Mucosa of gallbladder (tissue), 1 donor: ENCODE measurements around the gene E2F3. TPM values are rescaled to one million over a fixed set of nuclear protein-coding genes. Genes with fewer than 3 reads are reported as not detected.
"Not testable (repeated sequence)": the region's sequence is repeated elsewhere in the genome, so short reads cannot be mapped to it uniquely, and the experiment has no call there.

Source experiments
- DNase-seq: peaks from one replicate; pipeline ENCODE4 v3.0.0-alpha.2; 2020; ENCODE audit warnings: low spot score
- total RNA-seq: library from RNA; stranded (reverse); gene quantifications from one replicate; pipeline ENCODE4 v1.2.1, GENCODE V29; 2021
- donor health status: DM: no; HTN: no; CAD: no.

The E2F3 gene
- total RNA-seq, 1 donor from 2014 or later, result 7.7 TPM

GRCh38 chr6:20433929-20434328, 32.2 kb downstream of the E2F3 start:
- DNase-seq, result no peak

GRCh38 chr6:20434766-20435165, 33.1 kb downstream of the E2F3 start:
- no peak for DNase-seq

- no peak for DNase-seq
These were observed 35.0 kb downstream of the E2F3 start for GRCh38 chr6:20436719-20437118.

GRCh38 chr6:20437639-20438038, 36.0 kb downstream of the E2F3 start:
- DNase-seq, result no peak

- no peak for DNase-seq
These were observed 36.9 kb downstream of the E2F3 start for GRCh38 chr6:20438462-20439070.

- DNase-seq, result no peak
These were observed 37.9 kb downstream of the E2F3 start for GRCh38 chr6:20439558-20439957.

- no peak for DNase-seq
These were observed 38.6 kb downstream of the E2F3 start for GRCh38 chr6:20440296-20440695.

- no peak for DNase-seq
These were observed 39.6 kb downstream of the E2F3 start for GRCh38 chr6:20441236-20441635.

- no peak for DNase-seq
These were observed 40.2 kb downstream of the E2F3 start for GRCh38 chr6:20441921-20442320.

GRCh38 chr6:20444786-20445271, 43.1 kb downstream of the E2F3 start:
- no peak for DNase-seq

- DNase-seq, result no peak
These were observed 45.5 kb downstream of the E2F3 start for GRCh38 chr6:20447157-20447556.

- DNase-seq, result no peak
These were observed 46.0 kb downstream of the E2F3 start for GRCh38 chr6:20447581-20448132.

- DNase-seq, result no peak
These were observed 47.1 kb downstream of the E2F3 start for GRCh38 chr6:20448828-20449227.

GRCh38 chr6:20454204-20454824, 52.6 kb downstream of the E2F3 start:
- no peak for DNase-seq

GRCh38 chr6:20455251-20455940, 53.7 kb downstream of the E2F3 start:
- no peak for DNase-seq

GRCh38 chr6:20458027-20458894, 56.6 kb downstream of the E2F3 start:
- DNase-seq, result no peak

GRCh38 chr6:20459682-20460081, 58.0 kb downstream of the E2F3 start:
- no peak for DNase-seq

- no peak for DNase-seq
These were observed 59.9 kb downstream of the E2F3 start for GRCh38 chr6:20461576-20461975.

- no peak for DNase-seq
These were observed 61.7 kb downstream of the E2F3 start for GRCh38 chr6:20463396-20463795.

- DNase-seq, result no peak
These were observed 62.4 kb downstream of the E2F3 start for GRCh38 chr6:20464041-20464440.

- no peak for DNase-seq
These were observed 63.2 kb downstream of the E2F3 start for GRCh38 chr6:20464847-20465246.

GRCh38 chr6:20465616-20466015, 63.9 kb downstream of the E2F3 start:
- DNase-seq, result not testable (repeated sequence)
